ENCODE results near the gene TPM1. TPM values are rescaled to one million over a fixed set of nuclear protein-coding genes. Genes with fewer than 3 reads are reported as not detected.

Gene TPM1
- polyA plus RNA-seq, 3 donors, result 468 to 511 (median 474) TPM

DNA sequence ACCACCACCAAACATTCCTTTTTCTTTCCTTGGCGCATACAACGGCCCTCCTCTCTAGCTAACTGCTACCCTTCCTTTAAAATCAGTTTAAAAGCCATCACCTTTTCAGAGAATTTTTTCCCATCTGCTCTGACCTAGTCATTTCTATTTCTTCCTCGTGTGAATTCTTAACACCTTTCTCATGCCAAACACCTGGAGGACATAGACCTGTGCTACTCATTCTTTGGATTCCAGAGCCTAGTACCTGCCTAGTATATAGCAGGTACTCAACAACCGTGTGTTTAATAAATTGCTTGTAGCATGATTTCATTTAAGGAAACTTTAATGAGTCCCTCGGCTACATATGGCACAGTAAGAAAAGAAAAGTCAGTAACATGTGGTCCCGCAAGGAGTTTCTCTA is 2.0 kb upstream of the TPM1 start:
- DNase-seq (ENCODE audit: low read depth in 3 of 3, low spot score in 2 of 3), result no peak

DNA sequence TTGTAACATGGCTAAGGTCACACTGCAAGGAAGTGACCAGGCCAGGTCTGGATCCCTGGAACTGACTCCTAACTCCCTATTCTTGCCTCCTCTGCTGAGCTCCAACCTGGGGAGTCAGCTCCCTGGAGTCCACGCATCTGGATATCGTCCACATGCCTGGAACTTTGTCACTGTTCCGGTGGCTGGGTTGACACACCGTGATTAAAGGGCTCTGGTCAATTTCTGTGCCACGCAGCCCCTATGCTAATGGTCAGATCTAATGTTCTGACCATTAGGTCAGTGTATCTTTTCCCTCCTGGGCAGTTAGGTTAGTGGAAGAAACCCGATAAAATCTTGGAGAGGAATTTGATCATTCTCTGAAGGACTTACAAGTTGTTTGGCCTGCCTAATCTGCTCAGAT is 1.6 kb upstream of the TPM1 start:
- DNase-seq (ENCODE audit: low read depth in 3 of 3, low spot score in 2 of 3), result no peak

DNA sequence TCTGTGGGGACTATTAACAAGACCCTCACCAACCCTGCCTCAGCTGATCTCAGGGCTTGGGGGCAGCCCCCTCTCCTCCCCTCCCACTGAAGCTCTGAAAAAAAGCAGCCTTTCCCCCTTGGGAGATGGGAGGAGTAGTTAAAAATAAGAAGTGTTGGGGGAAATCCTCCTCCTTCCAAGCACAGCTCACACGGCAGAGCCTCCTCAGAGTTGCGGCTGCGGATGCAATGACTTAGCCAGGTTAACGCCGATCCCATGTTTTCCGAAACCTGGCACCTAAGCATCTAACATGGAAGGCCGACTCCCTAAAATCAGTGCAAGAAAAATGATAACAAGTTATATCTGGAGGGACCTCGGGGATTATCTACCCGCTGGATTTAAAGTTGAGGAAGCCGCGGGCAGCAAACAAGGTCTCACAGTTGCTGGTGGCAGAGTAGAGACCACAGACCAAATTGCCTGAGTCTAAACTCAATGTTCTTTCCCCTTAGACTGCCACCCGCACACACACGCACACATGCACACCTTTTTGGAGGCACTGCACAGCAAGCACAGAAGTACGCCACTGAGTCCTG is 1.1 kb upstream of the TPM1 start:
- DNase-seq (ENCODE audit: low read depth in 3 of 3, low spot score in 2 of 3), result no peak

DNA sequence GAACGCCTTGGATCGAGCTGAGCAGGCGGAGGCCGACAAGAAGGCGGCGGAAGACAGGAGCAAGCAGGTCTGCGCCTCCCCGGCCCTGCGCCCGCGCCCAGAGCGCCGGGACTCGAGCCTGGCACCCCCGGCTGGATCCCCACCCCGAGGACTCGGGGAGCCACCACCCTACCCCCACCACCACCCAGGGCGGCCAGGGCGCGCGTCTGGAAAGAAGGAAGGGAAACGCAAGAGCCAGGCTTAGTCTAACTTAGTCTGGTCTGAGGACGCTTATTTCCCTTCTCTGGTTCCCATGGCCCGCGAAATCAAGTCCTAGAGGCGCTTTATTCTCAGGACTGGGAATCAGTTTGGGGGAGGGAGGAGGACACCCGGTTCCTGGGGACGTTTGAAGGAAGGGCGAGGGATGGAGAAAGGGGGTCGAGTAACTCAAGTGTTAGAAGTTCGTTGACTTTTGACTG is 359 bp downstream of the TPM1 start:
- no peak for DNase-seq (ENCODE audit: low read depth in 3 of 3, low spot score in 2 of 3)

DNA sequence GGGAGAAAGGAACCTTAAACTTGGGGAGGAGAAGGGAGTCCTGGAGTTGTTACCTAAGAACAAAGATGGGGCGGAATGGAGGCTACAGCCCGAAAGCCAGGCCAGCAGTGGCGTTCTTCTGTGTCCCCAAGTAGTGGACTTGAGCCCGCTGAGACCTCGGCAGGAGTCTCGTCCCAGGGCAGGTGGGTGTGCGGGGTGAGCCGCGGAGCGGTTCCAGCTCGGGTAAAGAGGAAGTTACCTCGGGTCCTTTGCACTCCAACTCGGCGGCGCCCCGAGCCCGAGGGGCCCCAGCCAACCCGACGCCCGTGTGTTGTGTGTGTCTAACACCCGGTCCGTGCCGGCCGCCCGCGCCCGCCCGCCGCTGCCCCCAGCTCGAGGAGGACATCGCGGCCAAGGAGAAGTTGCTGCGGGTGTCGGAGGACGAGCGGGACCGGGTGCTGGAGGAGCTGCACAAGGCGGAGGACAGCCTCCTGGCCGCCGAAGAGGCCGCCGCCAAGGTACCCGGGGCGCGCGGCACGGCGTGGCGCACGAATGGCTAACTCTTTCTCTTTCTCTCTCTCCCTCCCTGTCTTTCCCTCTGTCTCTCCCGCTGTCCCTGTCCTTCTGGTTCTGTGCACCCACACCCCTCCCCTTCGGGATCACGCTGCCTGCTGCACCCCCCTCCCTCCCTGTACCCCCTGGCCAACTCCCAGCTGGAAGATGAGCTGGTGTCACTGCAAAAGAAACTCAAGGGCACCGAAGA is 959 bp downstream of the TPM1 start:
- no peak for DNase-seq (ENCODE audit: low read depth in 3 of 3, low spot score in 2 of 3)

DNA sequence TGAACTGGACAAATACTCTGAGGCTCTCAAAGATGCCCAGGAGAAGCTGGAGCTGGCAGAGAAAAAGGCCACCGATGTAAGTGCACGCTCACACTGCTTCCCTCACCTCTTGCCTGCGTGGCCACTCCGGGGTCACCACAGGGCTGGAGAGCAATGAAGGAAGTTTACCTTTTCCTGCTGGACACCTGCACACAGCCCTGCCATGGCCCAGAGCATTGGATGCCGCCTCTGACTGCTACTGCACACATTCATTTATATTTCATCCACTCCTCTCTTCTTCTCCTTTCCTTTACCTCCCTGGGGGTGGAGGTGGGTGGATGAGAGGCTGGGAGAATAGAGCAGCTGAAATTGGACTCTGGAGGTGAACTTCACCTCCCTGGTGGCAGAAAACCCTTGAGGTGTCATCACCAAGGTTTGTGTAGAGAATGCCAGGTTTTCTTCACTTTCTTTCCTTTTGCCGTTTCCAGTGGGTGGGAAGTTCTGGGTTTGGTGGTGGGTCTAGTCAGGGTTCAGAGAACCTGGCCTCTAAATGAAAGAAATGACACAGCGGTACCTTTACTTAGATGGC is 1.6 kb downstream of the TPM1 start:
- DNase-seq (ENCODE audit: low read depth in 3 of 3, low spot score in 2 of 3), result no peak

DNA sequence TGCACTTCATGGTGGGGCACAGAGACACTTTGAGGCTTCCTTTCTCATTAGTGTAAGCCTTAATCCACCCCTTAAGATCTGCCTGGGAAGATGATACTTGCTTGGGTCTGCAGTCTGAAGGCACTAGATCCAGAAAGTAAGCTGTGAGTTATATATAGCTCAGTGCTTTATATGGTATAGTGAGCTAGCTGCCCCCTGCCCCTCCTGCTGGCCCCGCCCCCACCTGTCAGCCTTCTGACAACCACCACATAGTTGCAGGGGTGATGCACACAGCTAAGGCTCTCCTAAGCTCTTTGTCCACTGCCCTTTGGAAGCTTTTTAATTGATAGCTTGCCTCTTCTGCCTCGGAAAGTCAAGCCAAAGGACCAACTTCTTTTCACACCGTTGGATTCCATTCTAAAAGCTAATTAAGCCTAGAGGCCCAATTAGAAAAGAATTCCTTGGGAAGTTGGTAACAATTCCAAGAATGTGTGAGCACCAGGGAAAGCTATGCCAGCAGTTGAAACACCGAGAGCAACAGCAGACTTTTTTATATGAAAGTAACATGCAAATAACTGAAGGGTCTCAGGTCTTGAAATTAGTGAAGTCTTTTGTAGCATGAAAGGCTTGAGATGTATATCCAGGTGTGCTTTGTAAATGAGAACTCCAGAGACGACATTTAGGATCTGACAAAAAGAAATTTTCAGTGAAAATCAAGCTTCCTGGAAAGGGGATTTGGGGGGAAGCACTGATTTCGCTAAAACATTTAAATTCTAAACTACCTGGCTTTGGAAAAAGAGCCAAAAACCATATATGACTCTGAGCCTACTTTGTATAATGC is 2.3 kb downstream of the TPM1 start:
- DNase-seq (ENCODE audit: low read depth in 3 of 3, low spot score in 2 of 3), result no peak

DNA sequence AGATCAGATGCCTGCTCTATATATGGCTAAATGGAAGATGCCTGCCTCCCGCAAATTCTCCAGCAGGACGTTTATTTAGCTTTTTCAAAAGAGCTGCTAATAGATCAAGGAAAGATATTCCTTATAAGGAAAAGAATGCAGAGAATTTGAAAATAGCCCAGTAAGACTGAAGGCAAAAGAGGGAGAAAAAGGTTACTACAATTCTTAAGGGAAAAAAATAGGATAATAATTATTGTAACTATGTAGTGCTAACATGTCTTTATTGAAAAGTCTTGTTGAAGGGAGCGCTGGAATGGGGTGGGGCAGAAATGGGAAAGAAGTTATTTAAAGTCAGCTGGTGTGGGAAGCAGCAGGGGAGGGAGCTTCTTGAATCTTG is 2.9 kb downstream of the TPM1 start:
- DNase-seq (ENCODE audit: low read depth in 3 of 3, low spot score in 2 of 3), result no peak

DNA sequence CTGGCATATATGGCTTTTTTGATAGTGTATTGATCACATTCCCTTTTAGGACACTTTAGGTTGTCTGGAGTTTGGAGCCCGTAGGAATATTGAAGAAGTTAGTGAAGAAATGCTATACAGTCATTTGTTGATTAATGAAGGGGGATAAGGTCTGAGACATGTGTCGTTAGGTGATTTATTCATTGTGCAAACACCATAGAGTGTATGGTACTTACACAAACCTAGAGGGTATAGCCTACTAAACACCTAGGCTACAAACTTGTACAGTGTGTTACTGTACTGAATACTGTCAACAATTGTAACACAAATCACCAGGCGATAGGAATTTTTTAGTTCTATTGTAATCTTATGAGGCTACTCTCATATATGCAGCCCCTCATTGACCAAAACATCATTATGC is 3.3 kb downstream of the TPM1 start:
- no peak for DNase-seq (ENCODE audit: low read depth in 3 of 3, low spot score in 2 of 3)

DNA sequence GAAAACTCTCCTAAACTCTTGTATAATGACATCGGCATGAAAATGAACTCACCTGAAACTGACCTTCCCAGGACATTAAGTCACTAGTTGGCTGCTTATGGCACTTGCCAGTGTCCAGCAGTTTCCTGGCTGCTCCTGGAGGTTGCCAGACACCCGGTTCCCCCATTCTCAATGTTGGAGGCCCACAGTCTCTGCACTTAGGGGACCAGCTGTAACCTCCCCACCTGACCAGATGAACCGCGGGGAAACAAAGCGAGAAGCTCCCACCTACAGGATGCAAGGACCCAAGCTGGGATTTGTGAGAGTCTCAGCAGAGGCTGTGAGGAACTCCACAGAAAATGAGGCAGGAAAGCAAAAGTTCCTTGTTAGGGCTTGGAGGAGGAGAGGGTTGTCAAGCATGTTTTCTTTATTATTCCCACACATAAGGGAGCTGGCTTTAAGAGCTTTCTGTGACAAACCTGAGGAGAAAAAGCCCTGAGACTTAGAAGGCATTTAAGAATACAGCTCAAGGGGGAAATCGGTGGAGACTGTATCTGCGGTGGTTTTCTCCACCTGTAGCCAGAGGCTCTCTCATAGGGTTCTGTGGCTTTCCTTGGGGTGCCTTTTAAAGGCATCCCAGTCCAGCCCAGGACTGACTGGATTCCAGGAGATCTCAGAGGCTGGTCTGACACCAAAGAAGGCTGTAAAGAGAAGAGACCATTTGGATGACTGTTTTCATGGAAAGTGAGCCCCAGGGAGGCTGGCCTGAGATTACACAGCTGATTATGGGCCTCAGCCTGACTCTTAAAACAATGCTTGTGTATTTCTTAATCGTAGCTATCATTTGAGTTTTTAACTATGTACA is 4.6 kb downstream of the TPM1 start:
- no peak for DNase-seq (ENCODE audit: low read depth in 3 of 3, low spot score in 2 of 3)

DNA sequence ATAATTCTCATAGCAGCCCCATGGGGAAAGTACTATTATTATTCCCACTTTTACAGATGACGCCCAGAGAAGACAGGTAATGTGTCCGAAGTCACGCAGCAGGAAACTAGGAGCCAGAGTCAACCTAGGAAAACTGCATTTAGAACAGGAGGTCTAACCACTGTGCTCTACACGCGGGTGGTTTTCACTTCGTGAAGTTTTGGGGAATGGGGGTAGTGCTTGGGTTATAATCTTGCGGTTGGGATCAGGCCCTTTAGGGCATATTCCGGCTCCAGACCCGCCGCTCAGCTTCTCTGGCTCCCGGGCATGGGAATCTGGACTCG is 5.2 kb downstream of the TPM1 start:
- no peak for DNase-seq (ENCODE audit: low read depth in 3 of 3, low spot score in 2 of 3)

DNA sequence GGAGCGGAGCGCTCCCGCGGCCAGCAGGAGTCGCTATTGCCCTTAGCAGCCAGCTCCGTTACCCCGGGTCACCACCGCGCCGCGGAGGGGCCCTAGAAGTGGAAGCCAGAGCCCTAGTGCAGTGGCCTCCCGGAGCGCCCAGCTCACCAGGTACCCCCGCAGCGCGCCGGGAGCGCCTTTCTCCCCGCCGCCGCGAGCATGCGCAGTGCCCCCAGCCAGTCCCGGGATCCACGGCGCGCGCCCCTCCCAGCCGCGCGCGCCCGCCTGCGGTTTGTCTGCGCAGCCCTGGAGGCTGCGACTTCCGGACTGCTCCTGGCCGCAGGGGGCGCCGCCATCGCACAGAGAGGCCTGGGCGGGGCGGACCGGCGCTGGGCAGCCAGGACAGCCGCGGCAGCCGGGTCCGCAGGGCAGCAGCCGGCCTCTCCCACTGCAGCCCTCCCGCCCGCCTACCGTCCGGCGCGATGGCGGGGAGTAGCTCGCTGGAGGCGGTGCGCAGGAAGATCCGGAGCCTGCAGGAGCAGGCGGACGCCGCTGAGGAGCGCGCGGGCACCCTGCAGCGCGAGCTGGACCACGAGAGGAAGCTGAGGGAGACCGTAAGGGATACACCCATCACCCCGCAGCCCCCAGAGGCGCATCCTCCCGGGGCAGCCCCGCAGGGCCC is 5.7 kb downstream of the TPM1 start:
- peak; percentile 85 to 87 (median 85) for DNase-seq (ENCODE audit: low read depth in 3 of 3, low spot score in 2 of 3)

DNA sequence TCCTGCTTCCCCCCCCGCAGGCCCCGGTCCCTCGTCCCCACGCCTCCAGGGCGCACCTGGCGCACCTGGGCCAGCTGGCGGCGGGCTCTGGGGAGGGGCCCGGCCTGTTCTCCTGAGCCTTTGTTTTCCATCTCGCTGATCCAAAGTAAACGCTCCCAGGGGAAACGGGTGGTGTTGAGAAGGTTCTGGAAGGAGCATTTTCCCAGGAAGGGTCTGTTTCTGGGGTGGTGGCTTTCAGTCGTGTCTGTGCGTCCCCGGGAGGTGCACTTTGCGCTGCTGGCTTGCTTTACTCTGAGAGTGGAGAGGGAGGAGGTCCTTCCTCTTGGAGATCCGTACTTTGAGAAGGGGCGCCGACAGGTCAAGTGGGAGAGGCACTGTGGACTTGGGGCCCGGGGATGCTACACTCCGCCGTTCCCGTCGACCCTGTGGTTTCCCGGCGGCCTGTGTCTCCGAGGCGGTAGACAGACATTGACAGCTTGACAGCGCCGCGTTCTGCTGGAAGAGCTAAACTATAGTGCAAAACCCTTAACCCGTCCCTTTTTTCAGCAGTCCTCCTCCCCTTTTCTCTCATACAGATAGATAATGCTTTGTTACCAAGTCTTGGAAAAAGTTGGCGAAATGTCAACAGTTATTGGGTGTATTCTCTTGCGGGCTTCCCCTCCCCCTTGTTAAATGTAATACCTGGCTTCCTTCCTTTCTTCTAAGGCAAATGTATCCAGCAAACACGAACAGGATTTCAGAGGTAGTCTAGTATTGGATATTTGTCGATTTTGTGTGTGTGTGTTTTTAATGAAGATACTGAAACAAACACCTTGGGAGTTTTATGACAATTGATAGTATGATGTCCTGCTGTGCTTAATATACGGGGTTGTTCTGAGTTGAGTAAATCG is 6.5 kb downstream of the TPM1 start:
- no peak for DNase-seq (ENCODE audit: low read depth in 3 of 3, low spot score in 2 of 3)

DNA sequence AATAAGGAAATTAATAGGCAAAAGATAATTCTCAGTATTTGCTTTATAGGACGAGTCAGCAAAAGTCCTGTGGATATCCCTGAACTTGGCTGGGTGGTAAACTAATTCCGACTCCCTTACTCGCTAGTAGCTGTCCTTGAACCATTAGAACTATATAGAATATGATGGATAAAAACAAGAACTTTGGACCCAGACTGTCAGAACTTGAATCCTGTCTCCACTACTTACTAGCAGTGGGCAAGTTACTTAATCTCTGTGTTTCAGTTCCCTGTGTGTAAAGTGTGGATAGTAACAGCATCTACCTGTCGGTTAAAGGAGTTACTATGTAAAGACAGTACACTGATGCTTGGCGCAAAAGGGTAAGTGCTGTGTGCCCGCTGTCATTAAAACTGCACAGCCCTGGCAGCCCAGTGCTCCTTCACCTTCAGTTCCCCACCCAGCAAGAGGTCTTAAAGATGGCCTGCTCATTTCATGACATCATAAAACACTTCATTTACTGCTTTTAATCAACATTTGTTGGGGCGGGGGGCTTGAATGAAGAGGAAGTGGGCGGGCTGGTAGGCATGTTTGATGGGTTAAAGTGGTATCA is 7.3 kb downstream of the TPM1 start:
- no peak for DNase-seq (ENCODE audit: low read depth in 3 of 3, low spot score in 2 of 3)

DNA sequence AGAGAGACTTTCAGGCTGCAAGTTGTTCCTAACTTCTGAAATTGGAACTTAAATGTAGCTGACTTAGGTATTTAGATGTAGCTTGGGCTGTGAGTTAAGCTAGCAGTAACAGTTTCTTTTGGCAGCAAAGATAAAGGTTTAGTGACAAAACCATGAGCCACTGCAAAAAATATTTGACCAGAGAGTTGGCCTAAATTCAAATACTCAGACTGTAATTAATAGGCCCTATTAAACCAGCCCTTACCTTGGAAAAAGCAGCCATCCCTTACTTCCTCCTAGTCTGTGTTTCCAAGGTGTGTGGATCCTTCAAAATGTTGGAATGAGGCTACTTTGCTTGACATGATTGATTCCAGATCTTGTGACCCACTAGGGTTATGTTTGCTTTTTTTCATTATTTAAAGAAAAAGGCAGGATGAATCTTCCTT is 8.2 kb downstream of the TPM1 start:
- DNase-seq (ENCODE audit: low read depth in 3 of 3, low spot score in 2 of 3), result no peak

DNA sequence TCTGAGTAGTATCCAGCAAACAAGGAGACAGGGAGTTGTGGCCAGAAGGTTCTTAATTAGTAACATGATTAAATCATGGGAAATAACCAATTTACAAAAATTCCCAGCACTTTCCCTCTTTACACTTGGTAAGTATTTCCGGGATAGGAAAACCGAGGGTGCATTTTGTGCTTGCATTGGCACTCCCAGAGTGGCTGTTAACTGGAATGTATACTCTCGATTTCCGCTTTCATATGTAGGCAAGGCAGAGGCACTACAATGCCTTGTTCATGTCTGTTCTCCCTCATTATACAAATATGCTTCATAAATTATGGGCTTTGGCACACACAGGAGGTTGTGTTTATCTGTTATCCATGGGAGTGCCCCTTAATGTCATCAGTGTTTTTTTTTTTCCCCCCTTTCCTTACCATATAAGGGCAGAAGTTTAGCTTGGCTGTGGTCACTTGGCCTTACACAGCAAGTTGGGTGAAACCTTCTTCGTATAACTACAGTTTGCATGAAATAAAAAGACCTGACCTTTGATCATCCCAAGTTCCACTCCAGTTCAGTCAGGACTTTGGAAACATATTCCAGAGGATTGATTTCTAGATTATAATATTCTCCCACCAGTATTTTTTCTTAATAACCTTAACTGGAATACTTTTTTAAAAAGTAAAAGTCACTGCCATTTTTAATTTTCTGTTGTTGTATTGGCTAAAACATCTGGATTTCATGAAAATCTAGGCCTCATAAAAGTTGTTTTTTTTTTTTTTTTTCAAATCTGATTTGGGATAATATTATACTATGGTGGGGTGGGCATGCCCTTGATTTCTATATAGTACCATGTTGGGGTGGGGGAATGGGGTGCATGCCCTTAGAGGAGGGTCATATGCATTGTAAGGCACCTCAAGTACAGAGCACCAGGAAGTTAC is 8.9 kb downstream of the TPM1 start:
- DNase-seq (ENCODE audit: low read depth in 3 of 3, low spot score in 2 of 3), result no peak

DNA sequence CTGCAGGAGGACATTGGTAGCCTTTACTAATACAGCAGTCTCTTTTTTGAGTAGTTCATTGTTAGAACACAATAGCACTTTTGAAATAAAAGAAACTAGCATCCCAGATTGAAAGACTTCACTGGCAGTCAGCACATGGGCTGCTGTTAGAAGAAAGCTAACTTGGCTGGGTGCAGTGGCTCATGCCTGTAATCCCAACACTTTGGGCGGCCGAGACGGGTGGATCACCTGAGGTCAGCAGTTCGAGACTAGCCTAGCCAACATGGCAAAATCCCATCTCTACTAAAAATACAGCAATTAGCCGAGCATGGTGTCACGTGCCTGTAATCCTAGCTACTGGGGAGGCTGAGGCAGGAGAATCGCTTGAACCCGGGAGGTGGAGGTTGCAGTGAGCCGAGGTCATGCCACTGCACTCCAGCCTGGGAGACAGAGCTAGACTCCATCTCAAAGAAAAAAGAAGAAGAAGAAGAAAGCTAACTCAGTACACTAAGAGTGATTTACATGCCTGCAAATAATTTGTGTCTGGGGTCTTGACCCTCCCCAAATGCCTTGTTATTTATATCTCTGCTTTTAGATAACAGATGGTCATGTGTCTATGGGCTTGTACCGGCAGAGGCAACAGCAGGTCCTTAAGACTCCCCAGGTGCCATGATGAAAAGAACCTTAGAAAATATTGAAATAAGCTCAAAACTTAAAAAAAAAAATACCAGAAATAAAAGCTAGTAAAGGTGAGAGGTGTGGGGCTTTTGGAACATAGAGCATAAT is 9.7 kb downstream of the TPM1 start:
- DNase-seq (ENCODE audit: low read depth in 3 of 3, low spot score in 2 of 3), result no peak
